Measurements from ENCODE around the gene TMEM164.

TMEM164 gene

GRCh38 chrX:110212299-110212698 lies 209.4 kb downstream of the TMEM164 start:
- Mint-ChIP-seq H3K36me3 (ENCODE audit: low read depth) (no peaks in the 10 kb centered on the region), H3K4me1 (peaks cover 11% of the 10 kb centered on the region)

GRCh38 chrX:110213183-110213582 lies 210.3 kb downstream of the TMEM164 start:
- Mint-ChIP-seq H3K27me3 (no peaks in the 10 kb centered on the region), H3K36me3 (ENCODE audit: low read depth) (no peaks in the 10 kb centered on the region), H3K4me3 (no peak overlapping the region), H3K27ac (no peak overlapping the region), H3K4me1 (peaks cover 18% of the 10 kb centered on the region), H3K9me3 (no peaks in the 10 kb centered on the region)
- DNase-seq (no peak), ATAC-seq (no peak)

More at GRCh38 chrX:110212299-110212698, 209.4 kb downstream of the TMEM164 start:
- Mint-ChIP-seq H3K9me3 (no peaks in the 10 kb centered on the region), H3K4me3 (no peak overlapping the region), H3K27ac (no peak overlapping the region), H3K27me3 (no peaks in the 10 kb centered on the region)
- ATAC-seq (no peak), DNase-seq (no peak)

GRCh38 chrX:110214684-110215083 lies 211.8 kb downstream of the TMEM164 start:
- DNase-seq (no peak), ATAC-seq (no peak)
- H3K4me3 Mint-ChIP-seq = no peak overlapping the region
- H3K36me3 Mint-ChIP-seq (ENCODE audit: low read depth) = no peaks in the 10 kb centered on the region
- no peak overlapping the region for H3K27ac Mint-ChIP-seq
- no peaks in the 10 kb centered on the region for H3K9me3 Mint-ChIP-seq
- H3K4me1 Mint-ChIP-seq = peaks cover 26% of the 10 kb centered on the region
- H3K27me3 Mint-ChIP-seq = no peaks in the 10 kb centered on the region

- H3K27ac Mint-ChIP-seq = no peak overlapping the region
- no peaks in the 10 kb centered on the region for H3K9me3 Mint-ChIP-seq
- no peak overlapping the region for H3K4me3 Mint-ChIP-seq
- ATAC-seq = no peak
- no peak for DNase-seq
- peaks cover 28% of the 10 kb centered on the region for H3K4me1 Mint-ChIP-seq
- no peaks in the 10 kb centered on the region for H3K27me3 Mint-ChIP-seq
- no peaks in the 10 kb centered on the region for H3K36me3 Mint-ChIP-seq (ENCODE audit: low read depth)
Observed at GRCh38 chrX:110215411-110215810, 212.5 kb downstream of the TMEM164 start.

GRCh38 chrX:110216027-110216426 lies 213.1 kb downstream of the TMEM164 start:
- Mint-ChIP-seq H3K27ac (no peak overlapping the region), H3K36me3 (ENCODE audit: low read depth) (no peaks in the 10 kb centered on the region), H3K9me3 (no peaks in the 10 kb centered on the region), H3K27me3 (no peaks in the 10 kb centered on the region), H3K4me3 (no peak overlapping the region), H3K4me1 (peaks cover 25% of the 10 kb centered on the region)
- ATAC-seq = no peak
- no peak for DNase-seq

GRCh38 chrX:110218591-110218990 lies 215.7 kb downstream of the TMEM164 start:
- H3K4me3 Mint-ChIP-seq = no peak overlapping the region
- no peaks in the 10 kb centered on the region for H3K9me3 Mint-ChIP-seq
- ATAC-seq = no peak
- H3K27me3 Mint-ChIP-seq = no peaks in the 10 kb centered on the region
- peaks cover 27% of the 10 kb centered on the region for H3K4me1 Mint-ChIP-seq
- no peak overlapping the region for H3K27ac Mint-ChIP-seq
- H3K36me3 Mint-ChIP-seq (ENCODE audit: low read depth) = no peaks in the 10 kb centered on the region
- no peak for DNase-seq

- no peak for ATAC-seq
- H3K27ac Mint-ChIP-seq = no peak overlapping the region
- no peak overlapping the region for H3K4me3 Mint-ChIP-seq
- H3K9me3 Mint-ChIP-seq = no peaks in the 10 kb centered on the region
- no peaks in the 10 kb centered on the region for H3K27me3 Mint-ChIP-seq
- no peak for DNase-seq
- no peaks in the 10 kb centered on the region for H3K36me3 Mint-ChIP-seq (ENCODE audit: low read depth)
- peaks cover 32% of the 10 kb centered on the region for H3K4me1 Mint-ChIP-seq
Observed at GRCh38 chrX:110219920-110220319, 217.0 kb downstream of the TMEM164 start.

- no peak for ATAC-seq
Observed at GRCh38 chrX:110222497-110223257, 219.8 kb downstream of the TMEM164 start.

GRCh38 chrX:110224926-110225617 lies 222.2 kb downstream of the TMEM164 start:
- Mint-ChIP-seq H3K36me3 (ENCODE audit: low read depth) (no peaks in the 10 kb centered on the region), H3K27ac (no peak overlapping the region)

More at GRCh38 chrX:110222497-110223257, 219.8 kb downstream of the TMEM164 start:
- H3K4me1 Mint-ChIP-seq = peaks cover 37% of the 10 kb centered on the region
- no peaks in the 10 kb centered on the region for H3K36me3 Mint-ChIP-seq (ENCODE audit: low read depth)
- no peaks in the 10 kb centered on the region for H3K27me3 Mint-ChIP-seq
- no peak overlapping the region for H3K4me3 Mint-ChIP-seq
- H3K27ac Mint-ChIP-seq = no peak overlapping the region
- H3K9me3 Mint-ChIP-seq = no peaks in the 10 kb centered on the region
- DNase-seq = no peak

GRCh38 chrX:110226931-110227330 lies 224.0 kb downstream of the TMEM164 start:
- DNase-seq = no peak
- no peak overlapping the region for H3K27ac Mint-ChIP-seq
- peaks cover 34% of the 10 kb centered on the region for H3K4me1 Mint-ChIP-seq
- H3K9me3 Mint-ChIP-seq = no peaks in the 10 kb centered on the region
- ATAC-seq = no peak
- H3K27me3 Mint-ChIP-seq = no peaks in the 10 kb centered on the region
- H3K36me3 Mint-ChIP-seq (ENCODE audit: low read depth) = peaks cover 14% of the 10 kb centered on the region
- H3K4me3 Mint-ChIP-seq = no peak overlapping the region

More at GRCh38 chrX:110224926-110225617, 222.2 kb downstream of the TMEM164 start:
- H3K9me3 Mint-ChIP-seq = no peaks in the 10 kb centered on the region
- no peaks in the 10 kb centered on the region for H3K27me3 Mint-ChIP-seq
- no peak for DNase-seq
- ATAC-seq = no peak
- H3K4me1 Mint-ChIP-seq = peaks cover 29% of the 10 kb centered on the region
- H3K4me3 Mint-ChIP-seq = no peak overlapping the region

All from activated naive CD8-positive, alpha-beta T cell treated with anti-CD3 and anti-CD28 coated beads, Interleukin-2, amount 50 U/mL, for 24 hours (primary cell).